ENCODE measurements around the gene IRAG1. TPM values are rescaled to one million over a fixed set of nuclear protein-coding genes. Genes with fewer than 3 reads are reported as not detected.
A peak's percentile ranks its signal among the peaks of the same experiment; 100 is the strongest.

The IRAG1 gene
- total RNA-seq, 2 experiments from 2014 or later = not detected

DNA sequence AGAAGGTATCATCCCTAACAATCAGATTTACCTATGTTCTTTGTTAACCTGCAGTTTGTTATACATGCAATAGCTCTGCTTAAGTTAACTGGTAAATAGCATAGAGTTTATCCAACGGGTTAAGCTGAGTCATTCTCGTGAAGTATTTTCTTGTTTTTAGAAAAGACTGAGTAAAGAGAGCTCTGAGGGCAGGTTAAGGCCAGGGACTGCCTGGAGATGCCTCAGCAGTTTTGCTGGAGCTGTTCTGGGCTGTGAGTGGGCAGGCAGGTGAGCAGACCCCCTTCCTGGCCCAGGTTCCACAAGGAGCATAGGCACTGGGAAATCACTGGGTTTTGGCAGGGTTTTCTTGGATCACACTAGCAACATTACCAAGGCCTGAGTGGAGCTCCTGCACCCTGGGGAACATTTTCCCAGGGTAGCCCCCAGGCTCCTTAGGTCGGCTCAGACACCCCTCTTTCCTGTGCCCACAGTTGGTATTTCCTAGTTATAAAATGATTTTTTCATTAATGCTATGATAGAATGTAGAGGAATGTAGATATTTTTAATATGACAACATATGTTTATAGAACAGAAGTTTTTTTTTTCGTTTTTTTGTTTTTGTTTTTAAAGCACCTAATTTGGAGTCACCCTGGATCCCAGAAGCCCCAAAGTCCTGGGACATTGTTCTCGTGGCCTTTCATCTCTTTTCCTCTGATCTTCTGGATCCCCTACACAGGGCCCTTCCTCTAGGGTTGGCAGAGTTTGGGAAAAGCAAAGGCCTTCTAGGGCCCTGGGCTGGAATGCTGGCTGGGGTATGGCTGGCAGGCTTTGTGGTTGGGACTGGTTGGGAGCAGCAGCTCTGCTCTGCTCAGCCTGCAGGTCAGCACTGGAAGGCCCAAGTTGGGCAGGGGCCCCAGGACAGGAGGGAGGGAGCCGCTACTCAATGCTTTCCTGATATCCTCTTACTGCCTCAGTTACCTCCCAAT lies 26.7 kb downstream of the IRAG1 start:
- no peak overlapping the region for H3K27ac ChIP-seq (ENCODE audit: low read depth, low read length, poor library complexity, severe bottlenecking)

DNA sequence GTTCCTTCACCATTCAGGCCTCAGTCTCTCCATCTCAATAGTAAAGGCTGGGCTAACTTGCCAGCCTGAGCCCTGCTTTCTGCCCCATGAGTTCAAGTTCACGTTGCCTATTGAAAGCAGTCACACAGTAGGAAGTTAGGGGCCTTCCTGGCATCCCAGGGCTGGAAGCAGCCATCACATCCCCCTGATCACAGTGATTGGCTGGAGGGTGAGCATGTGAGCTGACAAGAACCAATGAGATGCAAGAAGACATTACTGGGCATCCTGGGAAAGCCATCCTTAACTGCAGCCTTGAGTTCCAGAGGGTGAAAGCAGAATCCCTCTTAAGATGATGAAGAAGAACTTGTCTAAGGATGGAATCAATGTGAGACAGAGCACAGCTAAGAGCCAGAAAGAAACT lies 29.1 kb downstream of the IRAG1 start:
- intact Hi-C loops (cut with micrococcal nuclease; ENCODE audit: unreplicated experiment) = no loop called here
- no peak for DNase-seq (ENCODE audit: low spot score)
- ChIA-PET CTCF (ENCODE audit: unreplicated experiment) (no interaction called here), POLR2A (interaction anchor here (0.6 kb wide), 1 partner anchor 553 kb away, joined by 3 read pairs; no protein-coding TSS in a partner anchor)
- Histone ChIP-seq H3K79me2 (ENCODE audit: insufficient read depth, low read depth, low read length) (no peaks in the 10 kb centered on the region), H3K4me1 (ENCODE audit: insufficient read depth, low read length, poor library complexity, severe bottlenecking) (no peaks in the 10 kb centered on the region), H3K27ac (ENCODE audit: low read depth, low read length, poor library complexity, severe bottlenecking) (no peak overlapping the region), H3K4me2 (ENCODE audit: low read length) (no peak overlapping the region), H3K9me2 (ENCODE audit: insufficient read depth, low read length) (no peaks in the 10 kb centered on the region), H4K20me1 (ENCODE audit: insufficient read depth, low read length) (no peaks in the 10 kb centered on the region), H3K36me3 (ENCODE audit: insufficient read depth, low read length) (no peaks in the 10 kb centered on the region), H3K9me3 (ENCODE audit: low read length) (no peaks in the 10 kb centered on the region), H3K4me3 (ENCODE audit: low read depth, low read length, poor library complexity, severe bottlenecking) (no peak overlapping the region), H2AFZ (ENCODE audit: low read length) (peak overlapping the region; percentile 34; the same call in 1 of the 2 replicates)
- no peak for TF ChIP-seq EZH2phosphoT487 (IDR thresholded peaks at IDR 0.05; ENCODE audit: borderline replicate concordance, low read depth, low read length)
- TF ChIP-seq, protein P1, sequence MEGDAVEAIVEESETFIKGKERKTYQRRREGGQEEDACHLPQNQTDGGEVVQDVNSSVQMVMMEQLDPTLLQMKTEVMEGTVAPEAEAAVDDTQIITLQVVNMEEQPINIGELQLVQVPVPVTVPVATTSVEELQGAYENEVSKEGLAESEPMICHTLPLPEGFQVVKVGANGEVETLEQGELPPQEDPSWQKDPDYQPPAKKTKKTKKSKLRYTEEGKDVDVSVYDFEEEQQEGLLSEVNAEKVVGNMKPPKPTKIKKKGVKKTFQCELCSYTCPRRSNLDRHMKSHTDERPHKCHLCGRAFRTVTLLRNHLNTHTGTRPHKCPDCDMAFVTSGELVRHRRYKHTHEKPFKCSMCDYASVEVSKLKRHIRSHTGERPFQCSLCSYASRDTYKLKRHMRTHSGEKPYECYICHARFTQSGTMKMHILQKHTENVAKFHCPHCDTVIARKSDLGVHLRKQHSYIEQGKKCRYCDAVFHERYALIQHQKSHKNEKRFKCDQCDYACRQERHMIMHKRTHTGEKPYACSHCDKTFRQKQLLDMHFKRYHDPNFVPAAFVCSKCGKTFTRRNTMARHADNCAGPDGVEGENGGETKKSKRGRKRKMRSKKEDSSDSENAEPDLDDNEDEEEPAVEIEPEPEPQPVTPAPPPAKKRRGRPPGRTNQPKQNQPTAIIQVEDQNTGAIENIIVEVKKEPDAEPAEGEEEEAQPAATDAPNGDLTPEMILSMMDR (conservative IDR thresholded peaks at IDR 0.05; ENCODE audit: low read length) = no peak
- no TSS peak for BruUV-seq (replicated peaks)

More for the DNA sequence above, 26.7 kb downstream of the IRAG1 start:
- TF ChIP-seq EZH2phosphoT487 (IDR thresholded peaks at IDR 0.05; ENCODE audit: borderline replicate concordance, low read depth, low read length) = no peak
- TF ChIP-seq, protein P1 (conservative IDR thresholded peaks at IDR 0.05; ENCODE audit: low read length) = no peak
- Histone ChIP-seq H3K4me2 (ENCODE audit: low read length) (no peak overlapping the region), H2AFZ (ENCODE audit: low read length) (no peak overlapping the region), H3K4me3 (ENCODE audit: low read depth, low read length, poor library complexity, severe bottlenecking) (no peak overlapping the region), H4K20me1 (ENCODE audit: insufficient read depth, low read length) (no peaks in the 10 kb centered on the region), H3K79me2 (ENCODE audit: insufficient read depth, low read depth, low read length) (no peaks in the 10 kb centered on the region), H3K4me1 (ENCODE audit: insufficient read depth, low read length, poor library complexity, severe bottlenecking) (no peaks in the 10 kb centered on the region), H3K36me3 (ENCODE audit: insufficient read depth, low read length) (no peaks in the 10 kb centered on the region), H3K9me2 (ENCODE audit: insufficient read depth, low read length) (no peaks in the 10 kb centered on the region), H3K9me3 (ENCODE audit: low read length) (no peaks in the 10 kb centered on the region)
- POLR2A ChIA-PET = no interaction called here
- CTCF ChIA-PET (ENCODE audit: unreplicated experiment) = no interaction called here
- intact Hi-C loops (cut with micrococcal nuclease; ENCODE audit: unreplicated experiment) = no loop called here
- no peak for DNase-seq (ENCODE audit: low spot score)
- no TSS peak for BruUV-seq (replicated peaks)

DNA sequence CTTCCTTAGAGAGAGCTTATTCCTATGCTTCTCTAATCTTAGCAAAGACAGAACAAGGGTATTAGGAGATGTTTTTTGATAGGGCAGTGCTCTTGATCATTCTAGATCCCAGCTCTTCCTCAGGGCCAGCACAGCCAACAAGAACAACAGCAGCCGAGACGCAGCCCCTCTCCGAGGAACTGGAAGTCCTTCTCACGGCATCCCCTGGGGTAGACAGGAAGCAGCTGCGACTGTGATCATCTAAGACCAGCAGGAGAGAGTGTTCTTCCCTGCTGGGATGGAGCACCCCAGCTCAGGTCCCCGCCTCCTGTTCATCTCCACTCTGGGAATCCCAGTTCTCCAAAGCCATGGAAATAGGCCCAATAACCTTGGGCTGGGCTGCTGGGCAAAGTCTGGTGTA lies 29.6 kb downstream of the IRAG1 start:
- H4K20me1 ChIP-seq (ENCODE audit: insufficient read depth, low read length) = no peaks in the 10 kb centered on the region
- no peak overlapping the region for H3K27ac ChIP-seq (ENCODE audit: low read depth, low read length, poor library complexity, severe bottlenecking)
- no peak for DNase-seq (ENCODE audit: low spot score)
- H3K4me3 ChIP-seq (ENCODE audit: low read depth, low read length, poor library complexity, severe bottlenecking) = no peak overlapping the region
- TF ChIP-seq, protein P1 (conservative IDR thresholded peaks at IDR 0.05; ENCODE audit: low read length) = no peak
- TF ChIP-seq EZH2phosphoT487 (IDR thresholded peaks at IDR 0.05; ENCODE audit: borderline replicate concordance, low read depth, low read length) = no peak
- intact Hi-C loops (cut with micrococcal nuclease; ENCODE audit: unreplicated experiment) = no loop called here
- ChIA-PET CTCF (ENCODE audit: unreplicated experiment) (no interaction called here), POLR2A (interaction anchor here (0.6 kb wide), 1 partner anchor 78 kb away, joined by 6 read pairs; no protein-coding TSS in a partner anchor)
- H2AFZ ChIP-seq (ENCODE audit: low read length) = peak overlapping the region; percentile 34; the same call in 1 of the 2 replicates
- BruUV-seq (replicated peaks) = no TSS peak
- no peaks in the 10 kb centered on the region for H3K9me3 ChIP-seq (ENCODE audit: low read length)
- H3K36me3 ChIP-seq (ENCODE audit: insufficient read depth, low read length) = no peaks in the 10 kb centered on the region
- no peaks in the 10 kb centered on the region for H3K79me2 ChIP-seq (ENCODE audit: insufficient read depth, low read depth, low read length)
- no peaks in the 10 kb centered on the region for H3K4me1 ChIP-seq (ENCODE audit: insufficient read depth, low read length, poor library complexity, severe bottlenecking)
- H3K4me2 ChIP-seq (ENCODE audit: low read length) = no peak overlapping the region
- no peaks in the 10 kb centered on the region for H3K9me2 ChIP-seq (ENCODE audit: insufficient read depth, low read length)

Data from OCI-LY7 (cell line).